Ovary (tissue), 3 donors: ENCODE measurements around the gene C4BPA.

Experiments
- CTCF ChIP-seq, 3 donors: fragments of 450-650 bp in 2 of 3; fragments of 200-600 bp in 1 of 3; IDR thresholded peaks; one replicate each; pipeline versions ENCODE4 v1.5.1 to v1.8.0; 2016 to 2022; ENCODE audit warnings: antibody characterized with exemption in 3 of 3, mild to moderate bottlenecking in 1 of 3
- EP300 ChIP-seq: sonication (generic); formaldehyde crosslinking; IDR thresholded peaks from one replicate; pipeline ENCODE4 v1.6.1; 2017; ENCODE audit warnings: antibody characterized with exemption
- POLR2A ChIP-seq: fragments of 450-650 bp; IDR thresholded peaks from one replicate; pipeline ENCODE4 v1.6.1; 2017; ENCODE audit warnings: antibody characterized with exemption, mild to moderate bottlenecking, moderate library complexity
- donor health status: DM: no; HTN: no; CAD: no.

DNA sequence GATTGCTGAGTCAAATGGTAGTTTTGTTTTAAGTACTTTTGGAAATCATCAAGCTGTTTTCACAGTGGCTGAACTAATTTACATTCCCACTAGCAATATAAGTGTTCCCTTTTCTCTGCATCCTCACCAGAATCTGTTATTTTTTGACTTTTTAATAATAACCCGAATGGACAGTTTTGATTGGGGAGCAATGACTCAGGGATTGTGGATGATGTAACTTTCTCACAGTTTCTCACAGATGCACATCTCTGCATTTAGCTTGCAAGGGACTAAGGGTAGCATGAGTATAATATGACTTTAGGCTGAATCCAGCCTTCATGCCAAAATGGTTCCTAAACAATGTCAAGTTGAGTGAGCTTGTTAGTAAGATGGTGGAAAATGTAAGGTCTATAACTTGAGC is 90.2 kb downstream of the C4BPA start:
- no peak for TF ChIP-seq CTCF (IDR thresholded peaks at IDR 0.05)
- no peak for TF ChIP-seq POLR2A
- no peak for TF ChIP-seq EP300
